Measurements from ENCODE around the gene STX5. TPM values are rescaled to one million over a fixed set of nuclear protein-coding genes. Genes with fewer than 3 reads are reported as not detected.
A peak's percentile ranks its signal among the peaks of the same experiment; 100 is the strongest.
"Not testable (repeated sequence)": the region's sequence is repeated elsewhere in the genome, so short reads cannot be mapped to it uniquely, and the experiment has no call there.

The STX5 gene
- total RNA-seq, 1 experiment from 2014 or later = 34.0 TPM

DNA sequence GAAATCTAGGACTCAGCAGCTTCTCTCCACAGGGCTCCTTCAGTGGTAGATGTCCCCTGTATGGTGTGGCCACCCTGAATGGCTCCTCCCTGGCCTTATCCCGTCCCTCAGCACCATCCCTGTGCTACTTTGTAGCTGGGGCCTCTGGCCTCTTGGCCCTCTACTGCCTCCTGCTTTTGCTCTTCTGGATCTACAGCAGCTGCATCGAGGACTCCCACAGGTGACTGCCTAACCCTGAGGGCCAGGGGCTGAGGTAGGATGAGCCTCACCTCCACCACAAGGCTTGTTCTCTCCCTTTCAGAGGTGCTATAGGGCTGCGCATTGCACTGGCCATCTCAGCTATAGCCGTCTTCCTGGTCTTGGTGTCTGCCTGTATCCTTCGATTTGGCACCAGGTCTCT lies 42.9 kb downstream of the STX5 start:
- DNase-seq (ENCODE audit: low read depth) = no peak

DNA sequence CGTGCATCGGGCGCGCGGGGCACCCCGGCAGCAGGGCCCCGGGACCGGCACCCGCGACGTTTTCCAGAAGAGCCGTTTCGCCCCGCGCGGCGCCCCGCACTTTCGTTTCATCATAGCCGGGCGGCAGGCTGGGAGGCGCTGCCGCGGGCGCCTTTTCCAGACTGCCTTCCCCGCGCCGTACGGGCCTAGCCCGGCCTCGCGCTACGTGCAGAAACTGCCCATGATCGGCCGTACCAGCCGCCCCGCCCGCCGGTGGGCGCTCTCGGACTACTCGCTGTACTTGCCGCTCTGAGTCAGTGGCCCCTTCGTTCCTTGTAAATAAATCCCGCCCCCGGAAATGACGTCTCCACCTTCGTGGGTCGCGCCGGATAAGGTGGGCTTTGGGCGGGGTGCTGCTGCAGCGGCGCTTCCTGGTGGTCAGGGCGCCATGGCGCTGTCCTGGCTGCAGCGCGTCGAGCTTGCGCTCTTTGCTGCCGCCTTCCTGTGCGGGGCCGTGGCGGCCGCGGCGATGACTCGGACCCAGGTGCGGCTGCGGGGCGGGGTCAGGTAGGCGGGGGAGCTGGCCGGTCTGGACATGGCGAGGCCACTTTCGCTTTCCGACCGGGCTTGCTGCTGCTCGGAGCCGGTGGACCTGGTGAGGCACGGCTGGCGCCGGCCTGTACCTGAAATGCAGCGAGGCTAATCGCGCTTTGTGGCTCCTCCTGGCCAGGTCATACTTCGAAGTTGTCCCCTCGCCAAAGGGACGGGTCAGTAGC lies 44.7 kb downstream of the STX5 start, which contains the start of gene TMEM179B:
Gene TMEM179B (plus strand): TSS at position 398 of the 755 bp plus-strand sequence. CDS start 30 bp downstream, at position 428.
- peak; percentile 98 for DNase-seq (ENCODE audit: low read depth)

DNA sequence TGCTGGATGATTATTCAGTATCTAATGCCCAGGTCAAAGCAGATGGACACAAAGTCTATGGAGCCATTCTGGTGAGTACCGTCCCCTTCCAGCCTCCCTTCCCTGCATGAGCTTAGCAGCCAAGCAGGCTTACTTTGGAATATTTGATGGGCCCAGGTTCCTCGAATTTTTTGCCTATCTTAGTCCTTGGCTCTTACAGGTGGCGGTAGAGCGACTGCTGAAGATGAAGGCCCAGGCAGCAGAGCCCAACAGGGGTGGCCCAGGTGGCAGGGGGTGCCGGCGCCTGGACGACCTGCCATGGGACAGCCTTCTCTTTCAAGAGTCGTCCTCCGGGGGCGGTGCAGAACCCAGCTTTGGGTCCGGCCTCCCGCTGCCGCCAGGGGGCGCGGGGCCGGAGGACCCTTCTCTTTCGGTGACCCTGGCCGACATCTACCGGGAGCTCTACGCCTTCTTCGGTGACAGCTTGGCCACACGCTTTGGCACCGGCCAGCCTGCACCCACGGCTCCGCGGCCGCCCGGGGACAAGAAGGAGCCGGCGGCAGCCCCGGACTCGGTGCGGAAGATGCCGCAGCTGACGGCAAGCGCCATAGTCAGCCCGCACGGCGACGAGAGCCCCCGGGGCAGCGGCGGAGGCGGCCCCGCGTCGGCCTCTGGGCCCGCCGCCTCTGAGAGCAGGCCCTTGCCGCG lies 45.4 kb downstream of the STX5 start:
- peak; percentile 82 for DNase-seq (ENCODE audit: low read depth)

DNA sequence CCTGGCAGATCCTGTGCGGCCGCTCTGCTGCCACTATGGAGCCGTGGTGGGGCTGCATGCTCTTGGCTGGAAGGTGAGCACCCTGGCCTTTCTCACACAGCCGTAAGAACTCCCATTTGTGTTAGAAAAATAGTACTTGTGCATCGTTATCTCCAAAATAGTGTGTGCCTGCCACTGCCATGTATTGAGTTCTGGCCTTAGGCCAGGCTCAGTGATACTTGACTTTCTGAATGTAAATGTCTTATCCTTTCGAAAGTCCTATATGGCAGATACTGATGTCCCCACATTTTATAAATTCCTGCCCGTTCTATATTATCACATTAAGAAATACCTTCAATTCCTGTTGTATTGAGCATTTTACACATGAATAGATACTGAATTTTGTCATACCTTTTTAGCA lies 49.1 kb downstream of the STX5 start:
- DNase-seq (ENCODE audit: low read depth) = no peak

DNA sequence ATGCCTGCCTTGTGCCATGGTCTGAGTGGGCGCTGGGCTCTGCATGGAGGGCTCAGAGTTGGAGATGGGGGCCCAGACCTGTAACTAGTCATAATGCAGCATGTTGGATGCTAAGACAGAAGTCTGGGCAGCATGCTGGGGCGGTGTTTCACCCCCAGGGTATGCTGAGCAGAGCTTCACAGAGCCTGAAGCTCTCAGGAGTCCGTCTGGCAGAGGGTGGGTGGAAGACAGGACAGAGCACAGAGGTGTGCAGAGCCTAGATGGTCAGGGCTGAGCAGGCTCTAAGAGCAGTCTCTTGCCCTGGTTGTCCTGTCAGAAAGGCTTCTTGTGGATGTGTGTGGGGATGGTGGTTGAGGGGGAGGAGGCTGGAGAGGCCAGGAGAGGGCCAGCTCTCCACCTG lies 53.4 kb downstream of the STX5 start:
- no peak for DNase-seq (ENCODE audit: low read depth)

DNA sequence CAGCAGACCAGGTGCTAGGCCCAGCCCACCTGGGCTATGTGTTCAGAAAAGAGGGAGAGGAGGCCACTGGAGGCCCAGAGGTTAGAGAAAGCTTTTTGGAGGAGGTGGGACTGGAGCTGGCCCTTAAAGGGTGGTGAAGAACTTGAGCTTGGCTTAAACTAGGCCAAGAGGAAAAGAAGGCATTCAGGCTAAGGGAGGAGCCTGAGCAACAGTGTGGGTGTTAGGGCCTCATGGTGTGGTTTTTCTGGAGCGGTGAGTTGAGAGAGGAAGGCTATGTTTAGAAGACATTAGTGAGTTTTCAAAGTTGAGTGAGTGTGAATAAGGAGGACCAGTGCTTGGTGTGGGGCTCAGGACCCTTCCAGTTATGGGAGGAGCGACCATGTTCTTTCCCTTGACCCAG lies 54.5 kb downstream of the STX5 start:
- DNase-seq (ENCODE audit: low read depth) = no peak

DNA sequence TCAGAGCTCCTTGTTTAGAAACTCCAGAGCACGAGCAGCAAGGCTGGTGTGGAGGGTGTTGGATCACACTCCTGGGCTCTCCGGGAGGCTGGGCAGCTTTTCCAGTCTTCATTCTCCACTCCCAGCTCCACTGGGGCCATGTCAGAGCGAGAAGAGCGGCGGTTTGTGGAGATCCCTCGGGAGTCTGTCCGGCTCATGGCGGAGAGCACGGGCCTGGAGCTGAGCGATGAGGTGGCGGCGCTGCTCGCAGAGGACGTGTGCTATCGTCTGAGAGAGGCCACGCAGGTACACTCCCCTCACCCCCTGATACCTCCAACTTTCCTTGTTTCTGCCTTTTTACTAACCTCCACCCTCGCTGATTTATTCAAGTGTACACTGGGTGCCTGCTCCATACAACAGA lies 56.2 kb downstream of the STX5 start:
- DNase-seq (ENCODE audit: low read depth) = no peak

DNA sequence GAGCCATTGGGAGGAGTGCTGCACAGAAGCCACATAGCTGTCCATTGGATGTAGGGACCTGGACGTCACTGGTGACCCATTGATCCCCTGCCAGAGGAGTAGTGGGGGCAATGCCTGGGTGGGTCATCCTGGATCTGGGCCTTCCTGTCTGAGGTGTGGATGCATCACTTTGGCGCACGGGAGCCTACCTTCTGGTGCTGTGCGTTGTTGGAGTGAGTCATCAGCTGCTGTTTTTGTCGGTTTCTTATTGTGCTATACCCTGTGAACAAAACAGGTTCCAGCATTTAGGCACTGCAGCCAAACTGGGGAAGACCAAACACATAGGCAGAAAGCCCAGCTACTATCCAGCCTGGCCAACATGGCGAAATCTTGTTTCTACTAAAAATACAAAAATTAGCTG lies 57.4 kb downstream of the STX5 start:
- no peak for DNase-seq (ENCODE audit: low read depth)

DNA sequence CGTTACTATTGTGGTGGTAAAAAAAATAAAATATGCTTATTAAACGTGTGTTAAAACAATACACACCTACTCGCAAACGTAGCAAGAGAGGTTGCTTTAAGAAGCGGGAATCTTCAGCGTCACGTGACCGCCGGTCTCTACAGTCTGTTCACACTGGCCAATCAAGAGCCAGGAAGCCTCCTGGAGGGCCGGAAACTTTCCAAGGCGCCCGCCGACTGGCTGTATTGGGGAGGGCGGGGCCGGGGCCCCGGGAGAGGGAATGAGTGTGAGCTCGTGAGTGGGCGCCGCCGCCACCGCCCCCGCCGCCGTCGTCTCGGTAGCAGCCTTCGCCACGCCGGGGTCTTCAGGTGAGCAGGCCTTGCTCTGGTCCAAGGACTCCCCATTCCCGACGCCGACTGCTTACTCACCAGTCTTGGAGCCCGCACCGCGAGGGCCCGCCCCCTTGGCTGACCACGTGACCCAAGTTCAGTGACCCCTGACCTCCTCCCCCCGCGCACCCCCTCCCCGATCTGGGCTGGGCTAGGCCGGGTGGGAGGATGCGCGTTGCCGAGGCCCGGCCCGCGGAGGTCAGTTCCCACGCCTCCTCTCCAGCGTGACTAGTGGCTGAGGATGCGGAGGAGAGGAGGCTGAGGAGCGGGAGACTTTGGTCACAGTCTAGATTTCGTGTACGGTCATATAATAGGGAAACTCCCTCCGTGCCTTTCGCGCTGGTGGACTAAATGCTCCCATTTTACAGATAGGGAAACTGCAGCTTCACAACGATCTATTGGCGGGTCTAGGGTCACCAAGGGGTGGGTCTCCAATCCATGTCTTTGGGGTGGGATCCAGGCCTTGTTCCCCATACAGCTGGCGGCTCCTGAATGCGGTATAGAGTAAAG lies 60.5 kb downstream of the STX5 start, which contains the start of gene TAF6L:
Gene TAF6L (plus strand): TSS at position 253 of the 878 bp plus-strand sequence. CDS start 4,388 bp downstream, outside the sequence.
- DNase-seq (ENCODE audit: low read depth) = peak; percentile 97

DNA sequence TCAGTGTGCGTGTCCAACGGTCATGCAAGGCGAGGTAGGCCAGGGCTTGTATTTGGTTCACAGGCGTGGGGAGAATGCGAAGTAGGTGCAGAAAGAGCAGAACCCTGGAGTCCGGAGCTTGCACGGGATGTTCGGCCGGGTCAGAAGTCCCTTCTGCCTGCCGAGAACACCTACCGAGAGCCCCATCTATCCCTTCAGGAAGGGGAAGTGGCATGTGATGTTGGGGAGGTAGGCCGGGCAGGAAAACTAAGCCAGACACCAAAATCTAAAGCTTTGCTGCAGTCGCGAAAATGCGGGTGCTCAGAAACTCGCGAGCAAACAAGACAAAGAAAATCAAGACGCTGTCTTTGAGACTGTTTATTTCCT lies 61.1 kb downstream of the STX5 start:
- DNase-seq (ENCODE audit: low read depth) = no peak

DNA sequence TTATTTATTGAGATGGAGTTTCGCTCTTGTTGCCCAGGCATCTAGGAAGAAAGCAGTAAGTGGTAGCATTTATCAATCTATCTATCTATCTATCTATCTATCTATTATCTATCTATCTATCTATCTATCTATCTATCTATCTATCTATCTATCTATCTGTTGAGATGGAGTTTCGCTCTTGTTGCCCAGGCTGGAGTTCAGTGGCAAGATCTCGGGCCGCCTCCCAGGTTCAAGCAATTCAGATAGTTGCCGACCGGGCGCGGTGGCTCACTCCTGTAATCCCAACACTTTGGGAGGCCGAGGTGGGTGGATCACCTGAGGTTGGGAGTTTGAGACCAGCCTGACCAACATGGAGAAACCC lies 71.0 kb downstream of the STX5 start:
- not testable (repeated sequence) for DNase-seq (ENCODE audit: low read depth)

DNA sequence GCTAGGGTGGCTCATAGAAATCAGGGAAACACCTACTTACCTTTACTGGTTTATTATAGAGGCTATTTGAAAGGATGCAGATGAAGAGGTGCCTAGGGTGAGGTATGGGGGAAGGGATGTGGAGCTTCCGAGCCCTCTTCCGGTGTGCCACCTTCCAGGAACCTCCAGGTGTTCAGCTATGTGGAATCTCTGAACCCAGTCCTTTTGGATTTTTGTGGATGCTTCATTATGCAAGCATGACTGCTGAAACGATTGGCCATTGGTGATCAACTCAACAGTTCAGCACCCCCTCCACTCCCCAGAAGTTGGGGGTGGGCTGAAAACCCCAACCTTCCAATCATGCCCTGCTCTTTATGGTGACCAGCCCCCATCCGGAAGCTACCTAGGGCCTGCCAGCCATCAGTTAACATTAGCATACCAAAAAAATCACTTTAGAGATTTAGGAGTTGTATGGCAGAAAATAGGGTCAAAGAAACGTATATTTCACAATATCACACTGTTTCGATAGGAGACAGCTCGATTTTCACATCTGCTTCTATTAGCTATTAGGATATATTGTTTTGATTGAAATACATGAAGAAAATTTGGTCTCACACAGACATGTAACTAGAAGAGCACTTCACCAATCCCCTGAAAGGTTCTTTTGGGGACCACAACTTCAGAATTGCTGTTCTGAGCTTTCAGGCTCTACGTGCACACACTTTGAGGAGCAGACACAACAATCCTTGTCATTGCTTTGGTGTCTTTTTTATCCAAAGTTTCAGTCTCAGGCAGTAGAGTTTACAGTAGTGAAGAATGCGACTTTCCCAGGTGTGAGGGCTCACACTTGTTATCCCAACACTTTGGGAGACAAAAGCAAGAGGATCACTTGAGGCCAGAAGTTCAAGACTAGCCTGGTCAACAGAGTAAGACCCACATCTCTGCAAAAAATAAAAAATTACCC lies 73.7 kb downstream of the STX5 start:
- DNase-seq (ENCODE audit: low read depth) = no peak

Small RNA genes within 50 kb of the gene (small RNA-seq; reads per million reads assigned to genes)
- gene MIR6514 (not detected), gene RF00099 (not detected), gene RNU6-118P (not detected), gene SNORD22 (not detected), gene SNORD26 (not detected), gene SNORD27 (not detected), gene SNORD28 (not detected), gene SNORD30 (6,003 reads per million, percentile 99 among the genes with 10 or more reads in this experiment)

Other genes with a start within 250 kb of the STX5 start
- 19.6 and 21.0 TPM in 2 replicates for gene TUT1, start 240.5 kb downstream of the STX5 start, total RNA-seq (2014; rRNA removed; shearing (Covaris generic))
- 179 and 193 TPM in 2 replicates for gene MTA2, start 230.2 kb downstream of the STX5 start, total RNA-seq (2014; rRNA removed; shearing (Covaris generic))
- gene EML3, start 219.3 kb downstream of the STX5 start, total RNA-seq (2014; rRNA removed; shearing (Covaris generic)) = 27.5 and 28.7 TPM in 2 replicates
- 3.3 and 7.7 TPM in 2 replicates for gene ROM1, start 218.8 kb downstream of the STX5 start, total RNA-seq (2014; rRNA removed; shearing (Covaris generic))
- 63.8 and 67.2 TPM in 2 replicates for gene B3GAT3, start 210.1 kb downstream of the STX5 start, total RNA-seq (2014; rRNA removed; shearing (Covaris generic))
- 191 and 221 TPM in 2 replicates for gene GANAB, start 185.4 kb downstream of the STX5 start, total RNA-seq (2014; rRNA removed; shearing (Covaris generic))
- 33.8 and 41.9 TPM in 2 replicates for gene INTS5, start 178.7 kb downstream of the STX5 start, total RNA-seq (2014; rRNA removed; shearing (Covaris generic))
- gene C11orf98, start 166.8 kb downstream of the STX5 start, total RNA-seq (2014; rRNA removed; shearing (Covaris generic)) = 239 and 266 TPM in 2 replicates
- 31.0 and 33.5 TPM in 2 replicates for gene CSKMT, start 166.7 kb downstream of the STX5 start, total RNA-seq (2014; rRNA removed; shearing (Covaris generic))
- gene UQCC3, start 160.4 kb downstream of the STX5 start, total RNA-seq (2014; rRNA removed; shearing (Covaris generic)) = 28.6 and 38.0 TPM in 2 replicates
- 4.8 and 6.6 TPM in 2 replicates for gene LBHD1, start 159.8 kb downstream of the STX5 start, total RNA-seq (2014; rRNA removed; shearing (Covaris generic))
- gene UBXN1, start 153.0 kb downstream of the STX5 start, total RNA-seq (2014; rRNA removed; shearing (Covaris generic)) = 128 and 144 TPM in 2 replicates
- 0.13 and 0.20 TPM in 2 replicates for gene LRRN4CL, start 142.5 kb downstream of the STX5 start, total RNA-seq (2014; rRNA removed; shearing (Covaris generic))
- 18.8 and 19.2 TPM in 2 replicates for gene BSCL2, start 124.6 kb downstream of the STX5 start, total RNA-seq (2014; rRNA removed; shearing (Covaris generic))
- not detected in 2 replicates for gene GNG3, start 124.4 kb downstream of the STX5 start, total RNA-seq (2014; rRNA removed; shearing (Covaris generic))
- gene HNRNPUL2, start 104.6 kb downstream of the STX5 start, total RNA-seq (2014; rRNA removed; shearing (Covaris generic)) = 4.1 and 9.3 TPM in 2 replicates
- 55.6 and 67.9 TPM in 2 replicates for gene TTC9C, start 103.6 kb downstream of the STX5 start, total RNA-seq (2014; rRNA removed; shearing (Covaris generic))
- 9.2 and 9.8 TPM in 2 replicates for gene ZBTB3, start 77.9 kb downstream of the STX5 start, total RNA-seq (2014; rRNA removed; shearing (Covaris generic))
- 92.6 and 143 TPM in 2 replicates for gene POLR2G, start 70.5 kb downstream of the STX5 start, total RNA-seq (2014; rRNA removed; shearing (Covaris generic))
- 27.0 and 29.2 TPM in 2 replicates for gene TAF6L, start 60.7 kb downstream of the STX5 start, total RNA-seq (2014; rRNA removed; shearing (Covaris generic))
- gene TMEM179B, start 44.6 kb downstream of the STX5 start, total RNA-seq (2014; rRNA removed; shearing (Covaris generic)) = 112 and 181 TPM in 2 replicates
- 46.4 and 47.4 TPM in 2 replicates for gene TMEM223, start 40.0 kb downstream of the STX5 start, total RNA-seq (2014; rRNA removed; shearing (Covaris generic))
- gene NXF1, start 26.6 kb downstream of the STX5 start, total RNA-seq (2014; rRNA removed; shearing (Covaris generic)) = 27.4 and 46.3 TPM in 2 replicates
- gene TEX54, start 790 bp upstream of the STX5 start, total RNA-seq (2014; rRNA removed; shearing (Covaris generic)) = 0.66 TPM in 1 of 2 replicates, not detected in the other
- gene WDR74, start 7.5 kb upstream of the STX5 start, total RNA-seq (2014; rRNA removed; shearing (Covaris generic)) = 145 and 176 TPM in 2 replicates
- gene SLC3A2, start 48.8 kb upstream of the STX5 start, total RNA-seq (2014; rRNA removed; shearing (Covaris generic)) = 275 and 289 TPM in 2 replicates
- gene CHRM1, start 89.3 kb upstream of the STX5 start, total RNA-seq (2014; rRNA removed; shearing (Covaris generic)) = not detected in 2 replicates
- gene SLC22A6, start 152.9 kb upstream of the STX5 start, total RNA-seq (2014; rRNA removed; shearing (Covaris generic)) = not detected in 2 replicates
- not detected in 2 replicates for gene SLC22A8, start 183.8 kb upstream of the STX5 start, total RNA-seq (2014; rRNA removed; shearing (Covaris generic))

Data from HT1080 (cell line).